ENCODE measurements around the gene TMCC3. TPM values are rescaled to one million over a fixed set of nuclear protein-coding genes. Genes with fewer than 3 reads are reported as not detected.
"Not testable (repeated sequence)": the region's sequence is repeated elsewhere in the genome, so short reads cannot be mapped to it uniquely, and the experiment has no call there.

TMCC3 gene
- total RNA-seq, 2 experiments from 2014 or later, result 0.11 to 0.25 TPM

GRCh38 chr12:94597268-94597667 is 53.1 kb downstream of the TMCC3 start:
- no peak for ATAC-seq
- ChIA-PET POLR2A (no interaction called here), CTCF (no interaction called here)
- no peak for DNase-seq
- Mint-ChIP-seq H3K36me3 (ENCODE audit: low read depth) (no peaks in the 10 kb centered on the region), H3K4me1 (ENCODE audit: low read depth) (no peaks in the 10 kb centered on the region), H3K27ac (no peak overlapping the region), H3K27me3 (peaks cover 5% of the 10 kb centered on the region), H3K9me3 (no peaks in the 10 kb centered on the region), H3K4me3 (no peak overlapping the region)
- no peak for TF ChIP-seq CTCF (IDR thresholded peaks at IDR 0.05)
- intact Hi-C loops (cut with micrococcal nuclease), result no loop called here

- Mint-ChIP-seq H3K4me1 (ENCODE audit: low read depth) (no peaks in the 10 kb centered on the region), H3K4me3 (no peak overlapping the region), H3K27me3 (peaks cover 5% of the 10 kb centered on the region), H3K27ac (no peak overlapping the region), H3K36me3 (ENCODE audit: low read depth) (no peaks in the 10 kb centered on the region), H3K9me3 (no peaks in the 10 kb centered on the region)
- CTCF ChIA-PET, result no interaction called here
- POLR2A ChIA-PET, result no interaction called here
- TF ChIP-seq CTCF (IDR thresholded peaks at IDR 0.05), result no peak
- DNase-seq (no peak), ATAC-seq (no peak)
- intact Hi-C loops (cut with micrococcal nuclease), result no loop called here
Measured at GRCh38 chr12:94596596-94596995, 53.8 kb downstream of the TMCC3 start.

- ChIA-PET POLR2A (no interaction called here), CTCF (interaction anchor here (1.8 kb wide), 1 partner anchor 8 kb away, joined by 4 read pairs; no protein-coding TSS in a partner anchor)
- no peak overlapping the region for H3K4me3 Mint-ChIP-seq
- H3K36me3 Mint-ChIP-seq (ENCODE audit: low read depth), result no peaks in the 10 kb centered on the region
- no peak for DNase-seq
- no peaks in the 10 kb centered on the region for H3K9me3 Mint-ChIP-seq
- peaks cover 4% of the 10 kb centered on the region for H3K27me3 Mint-ChIP-seq
- no peak for ATAC-seq
- intact Hi-C loops (cut with micrococcal nuclease), result no loop called here
- no peak overlapping the region for H3K27ac Mint-ChIP-seq
- no peaks in the 10 kb centered on the region for H3K4me1 Mint-ChIP-seq (ENCODE audit: low read depth)
- TF ChIP-seq CTCF (IDR thresholded peaks at IDR 0.05), result no peak
Measured at GRCh38 chr12:94595152-94595551, 55.2 kb downstream of the TMCC3 start.

- intact Hi-C loops (cut with micrococcal nuclease), result no loop called here
- no peak for ATAC-seq
- POLR2A ChIA-PET, result no interaction called here
- no peak for TF ChIP-seq CTCF (IDR thresholded peaks at IDR 0.05)
- CTCF ChIA-PET, result interaction anchor here (1.8 kb wide), 1 partner anchor 9 kb away, joined by 4 read pairs; no protein-coding TSS in a partner anchor
- no peak for DNase-seq
- H3K9me3 Mint-ChIP-seq, result no peaks in the 10 kb centered on the region
- no peaks in the 10 kb centered on the region for H3K4me1 Mint-ChIP-seq (ENCODE audit: low read depth)
- no peak overlapping the region for H3K4me3 Mint-ChIP-seq
- no peak overlapping the region for H3K27ac Mint-ChIP-seq
- H3K36me3 Mint-ChIP-seq (ENCODE audit: low read depth), result no peaks in the 10 kb centered on the region
- peaks cover 4% of the 10 kb centered on the region for H3K27me3 Mint-ChIP-seq
Measured at GRCh38 chr12:94594443-94594825, 55.9 kb downstream of the TMCC3 start.

GRCh38 chr12:94593822-94594442 is 56.4 kb downstream of the TMCC3 start:
- TF ChIP-seq CTCF (IDR thresholded peaks at IDR 0.05), result no peak
- no peaks in the 10 kb centered on the region for H3K4me1 Mint-ChIP-seq (ENCODE audit: low read depth)
- no peaks in the 10 kb centered on the region for H3K9me3 Mint-ChIP-seq
- peaks cover 4% of the 10 kb centered on the region for H3K27me3 Mint-ChIP-seq
- H3K27ac Mint-ChIP-seq, result no peak overlapping the region
- ChIA-PET POLR2A (no interaction called here), CTCF (interaction anchor here (0.6 to 1.8 kb wide), 2 partner anchors 10 to 1184 kb away, joined by 3 to 4 read pairs; no protein-coding TSS in a partner anchor)
- no peak for DNase-seq
- intact Hi-C loops (cut with micrococcal nuclease), result no loop called here
- H3K36me3 Mint-ChIP-seq (ENCODE audit: low read depth), result no peaks in the 10 kb centered on the region
- no peak overlapping the region for H3K4me3 Mint-ChIP-seq
- no peak for ATAC-seq

GRCh38 chr12:94592723-94593122 is 57.6 kb downstream of the TMCC3 start:
- H3K27ac Mint-ChIP-seq, CTCF ChIA-PET: not testable (repeated sequence)

More at GRCh38 chr12:94592723-94593122, 57.6 kb downstream of the TMCC3 start:
- H3K36me3 Mint-ChIP-seq (ENCODE audit: low read depth); ATAC-seq; POLR2A ChIA-PET; H3K9me3 Mint-ChIP-seq; DNase-seq; H3K4me3 Mint-ChIP-seq; H3K27me3 Mint-ChIP-seq; intact Hi-C loops (cut with micrococcal nuclease); H3K4me1 Mint-ChIP-seq (ENCODE audit: low read depth): not testable (repeated sequence)
